Colonic mucosa (tissue), 4 donors: Measurements from ENCODE around the gene SCUBE1. TPM values are rescaled to one million over a fixed set of nuclear protein-coding genes. Genes with fewer than 3 reads are reported as not detected.

Experiments
- DNase-seq: peaks from one replicate; pipeline ENCODE4 v3.0.0-alpha.2; 2020
- H3K27ac ChIP-seq: fragments of 200-600 bp; one replicate; pipeline ENCODE4 v1.8.0; 2021
- H3K27me3 ChIP-seq: fragments of 200-600 bp; one replicate; pipeline ENCODE4 v1.8.0; 2021
- H3K36me3 ChIP-seq: fragments of 200-600 bp; one replicate; pipeline ENCODE4 v1.8.0; 2021
- H3K4me1 ChIP-seq: fragments of 200-600 bp; one replicate; pipeline ENCODE4 v1.8.0; 2021; ENCODE audit warnings: mild to moderate bottlenecking
- H3K4me3 ChIP-seq: fragments of 200-600 bp; one replicate; pipeline ENCODE4 v1.8.0; 2021
- H3K9ac ChIP-seq, 2 donors: one replicate each; pipeline ENCODE4 v1.7.0; 2013; ENCODE audit warnings: control low read depth in 2 of 2, low read depth in 2 of 2, low read length in 2 of 2
- H3K9me3 ChIP-seq: fragments of 200-600 bp; one replicate; pipeline ENCODE4 v1.8.0; 2021
- intact Hi-C: fragments of 100-400 bp; cut with DNase I; formaldehyde crosslinking; loops from one replicate; pipeline ENCODE4 v1.14.1; 2022
- total RNA-seq, 2 donors: library from RNA; stranded (reverse); fragmentation: NEBNext Ultra II Directional in 1 of 2; extraction: Animal tissue kit (Norgen Biotek cat#: 25700) in 1 of 2; gene quantifications; one replicate each; pipeline ENCODE4 v1.2.1, GENCODE V29; 2021
- TF ChIP-seq, protein P1 (sequence below): fragments of 200-600 bp; IDR thresholded peaks from one replicate; pipeline ENCODE4 v1.8.0; 2022; ENCODE audit warnings: antibody characterized with exemption, mild to moderate bottlenecking
- donor health status: healthy.
- donor health status: DM: no; HTN: no; CAD: no.
- donor health status: DM: no; HTN: no; CAD: no.

SCUBE1 gene
- total RNA-seq, 2 donors from 2014 or later = 1.7 to 5.6 TPM

- H3K4me3 ChIP-seq = no peak overlapping the region
- no peaks in the 10 kb centered on the region for H3K27me3 ChIP-seq
- no peak overlapping the region for H3K9ac ChIP-seq
- DNase-seq = no peak
- peaks cover 3% of the 10 kb centered on the region for H3K4me1 ChIP-seq
- no peaks in the 10 kb centered on the region for H3K9me3 ChIP-seq
- no peak overlapping the region for H3K27ac ChIP-seq
- TF ChIP-seq, protein P1, sequence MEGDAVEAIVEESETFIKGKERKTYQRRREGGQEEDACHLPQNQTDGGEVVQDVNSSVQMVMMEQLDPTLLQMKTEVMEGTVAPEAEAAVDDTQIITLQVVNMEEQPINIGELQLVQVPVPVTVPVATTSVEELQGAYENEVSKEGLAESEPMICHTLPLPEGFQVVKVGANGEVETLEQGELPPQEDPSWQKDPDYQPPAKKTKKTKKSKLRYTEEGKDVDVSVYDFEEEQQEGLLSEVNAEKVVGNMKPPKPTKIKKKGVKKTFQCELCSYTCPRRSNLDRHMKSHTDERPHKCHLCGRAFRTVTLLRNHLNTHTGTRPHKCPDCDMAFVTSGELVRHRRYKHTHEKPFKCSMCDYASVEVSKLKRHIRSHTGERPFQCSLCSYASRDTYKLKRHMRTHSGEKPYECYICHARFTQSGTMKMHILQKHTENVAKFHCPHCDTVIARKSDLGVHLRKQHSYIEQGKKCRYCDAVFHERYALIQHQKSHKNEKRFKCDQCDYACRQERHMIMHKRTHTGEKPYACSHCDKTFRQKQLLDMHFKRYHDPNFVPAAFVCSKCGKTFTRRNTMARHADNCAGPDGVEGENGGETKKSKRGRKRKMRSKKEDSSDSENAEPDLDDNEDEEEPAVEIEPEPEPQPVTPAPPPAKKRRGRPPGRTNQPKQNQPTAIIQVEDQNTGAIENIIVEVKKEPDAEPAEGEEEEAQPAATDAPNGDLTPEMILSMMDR = no peak
- intact Hi-C loops = no loop called here
- H3K36me3 ChIP-seq = no peaks in the 10 kb centered on the region
Observed at GRCh38 chr22:43277091-43277490, 66.1 kb downstream of the SCUBE1 start.

GRCh38 chr22:43276321-43276720 lies 66.9 kb downstream of the SCUBE1 start:
- TF ChIP-seq, protein P1 = no peak
- DNase-seq = no peak
- intact Hi-C loops = no loop called here
- no peak overlapping the region for H3K9ac ChIP-seq
- no peak overlapping the region for H3K4me3 ChIP-seq
- H3K27ac ChIP-seq = no peak overlapping the region
- no peaks in the 10 kb centered on the region for H3K9me3 ChIP-seq
- peaks cover 3% of the 10 kb centered on the region for H3K4me1 ChIP-seq
- no peaks in the 10 kb centered on the region for H3K36me3 ChIP-seq
- H3K27me3 ChIP-seq = no peaks in the 10 kb centered on the region

DNA sequence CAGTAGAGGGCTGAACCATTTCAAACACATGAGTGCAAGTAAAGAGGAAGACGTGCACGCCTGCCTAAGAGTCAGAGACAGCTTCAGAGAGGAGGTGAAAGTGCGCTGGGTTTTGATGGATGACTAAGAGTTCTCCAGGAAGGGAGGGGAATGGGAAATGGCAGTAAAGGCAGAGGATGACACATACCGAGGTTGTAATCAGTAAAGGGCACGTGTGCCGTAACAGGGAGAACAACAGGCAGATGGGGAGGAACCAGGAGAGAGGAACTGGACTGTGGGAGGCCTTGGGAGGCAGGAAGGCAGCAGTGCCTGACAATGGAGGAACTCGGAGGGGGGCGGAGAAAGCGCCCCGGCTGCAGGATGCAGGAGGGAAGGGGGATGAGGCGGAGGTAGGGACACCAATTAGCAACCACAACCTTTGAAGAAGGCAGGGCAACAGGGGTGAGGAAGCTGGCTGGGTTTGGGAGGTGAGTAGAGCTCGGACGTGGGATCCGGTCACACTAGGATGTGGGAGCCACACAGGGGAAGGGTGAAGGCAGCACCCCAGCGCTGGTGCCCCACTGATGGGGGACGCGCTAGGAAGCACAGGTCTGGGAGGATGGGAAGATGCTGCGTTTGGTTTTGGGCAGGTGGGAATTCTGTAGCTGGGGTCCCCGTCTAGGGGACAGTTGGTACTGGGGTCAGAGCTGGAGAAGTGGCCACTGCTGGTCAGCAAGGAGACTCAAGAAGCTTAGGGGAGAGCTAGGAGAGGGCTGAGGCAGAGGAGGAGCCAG lies 67.4 kb downstream of the SCUBE1 start:
- peaks cover 3% of the 10 kb centered on the region for H3K4me1 ChIP-seq
- H3K4me3 ChIP-seq = no peak overlapping the region
- no peak for DNase-seq
- TF ChIP-seq, protein P1 = no peak
- intact Hi-C loops = loop anchor here (2.0 kb wide), 2 partner anchors 71 to 109 kb away; no protein-coding TSS in a partner anchor
- H3K27me3 ChIP-seq = no peaks in the 10 kb centered on the region
- H3K27ac ChIP-seq = no peak overlapping the region
- H3K9ac ChIP-seq = no peak overlapping the region
- H3K9me3 ChIP-seq = no peaks in the 10 kb centered on the region
- H3K36me3 ChIP-seq = no peaks in the 10 kb centered on the region

DNA sequence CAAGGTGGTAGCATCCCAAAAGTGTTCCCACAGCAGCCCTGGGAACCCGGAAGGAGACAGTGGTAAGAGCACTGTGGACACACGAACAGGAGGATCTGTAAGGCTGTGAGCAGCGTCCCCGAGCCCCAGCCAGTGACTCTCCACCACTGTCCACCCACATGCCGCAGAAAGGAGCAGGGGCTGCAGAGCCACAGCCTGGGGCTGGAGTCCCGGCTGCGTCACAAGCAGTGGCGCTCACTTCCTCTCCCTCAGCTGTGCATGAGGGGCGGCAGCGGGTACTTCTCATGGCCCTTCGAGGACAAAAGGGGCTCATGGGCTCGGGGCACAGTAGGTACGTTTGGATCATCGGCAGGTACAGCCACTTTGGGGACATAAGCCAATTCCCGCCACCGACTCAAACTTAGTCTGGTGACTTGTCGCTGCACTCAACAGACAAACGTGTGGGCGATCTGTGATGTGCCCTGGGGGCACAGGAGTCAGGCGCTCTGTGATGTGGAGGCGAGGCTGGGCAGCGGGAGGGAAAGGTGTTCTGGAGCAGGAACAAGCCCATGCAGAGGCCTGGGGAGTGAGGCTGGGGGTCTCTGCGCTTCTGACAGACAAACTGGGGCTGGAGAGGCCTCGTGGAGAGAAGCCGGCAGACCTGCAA lies 68.5 kb downstream of the SCUBE1 start:
- TF ChIP-seq, protein P1 = no peak
- peaks cover 3% of the 10 kb centered on the region for H3K4me1 ChIP-seq
- no peak for DNase-seq
- no peaks in the 10 kb centered on the region for H3K9me3 ChIP-seq
- H3K27me3 ChIP-seq = no peaks in the 10 kb centered on the region
- no peak overlapping the region for H3K27ac ChIP-seq
- H3K36me3 ChIP-seq = no peaks in the 10 kb centered on the region
- intact Hi-C loops = loop anchor here (2.0 kb wide), 2 partner anchors 72 to 110 kb away; no protein-coding TSS in a partner anchor
- no peak overlapping the region for H3K4me3 ChIP-seq
- no peak overlapping the region for H3K9ac ChIP-seq

DNA sequence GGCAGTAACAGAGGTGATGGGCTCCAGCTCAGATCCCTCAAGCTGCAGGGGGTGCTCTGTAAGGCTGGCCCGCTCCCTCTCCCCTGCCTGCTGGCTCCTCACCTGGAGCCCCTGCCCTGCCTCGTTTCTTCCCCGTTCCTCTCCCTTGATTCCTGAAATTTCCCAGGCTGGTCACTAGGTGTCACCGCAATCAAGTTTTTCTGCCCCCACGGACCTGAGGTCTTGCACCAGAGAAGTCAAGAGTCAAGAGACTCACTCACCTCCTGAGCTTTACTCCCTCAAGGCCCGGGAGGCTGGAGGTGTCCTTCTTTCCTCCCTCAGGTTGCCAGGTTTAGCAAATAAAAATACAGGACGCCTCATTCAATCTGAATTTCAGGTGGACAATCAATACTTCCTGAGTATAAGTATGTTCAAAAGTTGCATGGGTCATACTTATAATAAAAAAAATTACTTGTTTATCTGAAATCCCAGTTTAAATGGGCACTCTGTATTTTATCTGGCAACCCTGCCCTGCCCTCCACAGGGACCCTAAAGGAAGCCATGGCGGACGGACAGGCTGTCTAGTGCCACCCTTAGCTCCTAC lies 69.2 kb downstream of the SCUBE1 start:
- Histone ChIP-seq H3K4me3 (no peak overlapping the region), H3K9me3 (no peaks in the 10 kb centered on the region), H3K4me1 (peaks cover 3% of the 10 kb centered on the region), H3K27me3 (no peaks in the 10 kb centered on the region), H3K9ac (no peak overlapping the region), H3K36me3 (no peaks in the 10 kb centered on the region), H3K27ac (no peak overlapping the region)
- intact Hi-C loops = loop anchor here (2.0 kb wide), 2 partner anchors 73 to 111 kb away; no protein-coding TSS in a partner anchor
- DNase-seq = no peak
- TF ChIP-seq, protein P1 = peak; percentile 66
